DND-41 (cell line): ENCODE data around the gene MAS1L.

Source experiments
- CTCF ChIP-seq: IDR thresholded peaks from 2 replicates; pipeline ENCODE4 v1.5.1; 2012; ENCODE audit warnings: borderline replicate concordance, low read length, moderate library complexity, mild to moderate bottlenecking; ENCODE audit not compliant: poor library complexity, severe bottlenecking; ENCODE audit errors: extremely low read depth
- EZH2 ChIP-seq: IDR thresholded peaks from 3 replicates; pipeline ENCODE4 v1.6.1; 2012; ENCODE audit warnings: borderline replicate concordance, low read depth, mild to moderate bottlenecking, moderate library complexity, low read length, inconsistent platforms; ENCODE audit not compliant: severe bottlenecking

- TF ChIP-seq CTCF (no peak), EZH2 (no peak)
These were observed 21.5 kb downstream of the MAS1L start for GRCh38 chr6:29466241-29466640.
